Cerebellar cortex (tissue), 1 donor: ENCODE measurements around the gene AAK1.
"Not testable (repeated sequence)": the region's sequence is repeated elsewhere in the genome, so short reads cannot be mapped to it uniquely, and the experiment has no call there.

Source experiments
- DNase-seq: peaks from one replicate; pipeline ENCODE4 v3.0.0-alpha.2; 2015; ENCODE audit warnings: low spot score

The AAK1 gene

DNA sequence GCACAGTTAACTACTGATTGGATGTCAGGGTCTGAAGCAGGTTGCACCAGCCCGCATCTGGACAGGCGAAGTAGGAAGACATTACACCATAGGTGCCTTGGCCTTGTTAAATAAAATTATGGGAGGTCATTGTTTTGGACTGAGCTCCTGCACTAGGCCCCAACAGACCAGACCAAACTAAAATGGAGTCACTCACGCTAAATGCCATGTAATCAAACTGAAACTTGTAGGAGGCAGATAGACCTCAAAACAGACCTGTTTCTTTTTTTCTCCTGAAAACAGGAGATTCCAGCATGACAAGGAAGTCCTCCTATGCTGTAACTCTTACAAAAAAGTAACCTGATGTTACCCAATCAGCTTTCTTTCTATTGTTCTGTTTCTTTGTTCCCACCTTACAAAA is 190.9 kb downstream of the AAK1 start:
- DNase-seq: no peak

DNA sequence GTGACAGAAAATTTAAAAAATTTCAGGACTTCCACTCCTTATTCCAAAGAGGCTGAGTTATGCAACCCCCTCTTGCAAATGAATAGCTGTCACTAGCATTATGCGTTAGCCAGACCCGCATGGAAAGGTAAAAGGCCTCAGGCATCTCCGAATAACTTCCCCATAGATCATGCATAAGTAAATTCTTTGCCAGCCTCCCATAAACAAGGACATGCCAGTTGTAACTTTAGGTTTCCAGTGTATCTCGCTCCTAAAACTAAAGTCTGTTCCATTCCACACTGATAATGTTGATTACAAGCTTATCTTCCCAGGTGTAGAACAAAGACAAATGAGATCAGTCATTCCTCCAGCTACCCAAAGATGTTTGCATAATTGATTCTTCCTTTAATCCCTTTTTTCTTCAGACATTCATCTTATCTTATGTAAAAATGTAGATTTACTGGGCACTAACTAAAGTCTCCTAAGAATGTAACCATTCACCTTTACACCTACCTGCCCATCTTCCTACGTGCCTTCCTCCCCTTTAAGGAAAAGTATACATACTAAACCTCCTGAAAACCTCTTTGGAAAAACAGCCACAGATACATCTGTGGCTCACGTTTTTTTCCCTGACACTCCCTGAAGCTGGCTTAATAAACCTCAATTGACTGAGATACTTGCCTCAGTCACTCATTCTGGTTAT is 192.7 kb downstream of the AAK1 start:
- no peak for DNase-seq

DNA sequence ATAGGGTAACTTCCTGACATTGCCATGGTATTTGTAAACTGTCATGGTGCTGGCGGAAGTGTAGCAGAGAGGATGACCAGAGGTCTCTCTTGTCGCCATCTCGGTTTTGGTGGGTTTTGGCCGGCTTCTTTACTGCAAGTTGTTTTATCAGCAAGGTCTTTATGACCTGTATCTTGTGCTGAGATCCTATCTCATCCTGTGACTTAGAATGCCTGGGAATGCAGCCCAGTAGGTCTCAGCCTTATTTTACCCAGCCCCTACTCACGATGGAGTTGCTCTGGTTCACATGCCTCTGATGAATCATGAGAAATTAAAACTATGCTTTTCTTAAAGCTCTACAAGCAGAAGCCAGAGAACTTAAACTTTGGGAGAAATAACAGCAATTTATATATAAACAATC is 193.6 kb downstream of the AAK1 start:
- no peak for DNase-seq

DNA sequence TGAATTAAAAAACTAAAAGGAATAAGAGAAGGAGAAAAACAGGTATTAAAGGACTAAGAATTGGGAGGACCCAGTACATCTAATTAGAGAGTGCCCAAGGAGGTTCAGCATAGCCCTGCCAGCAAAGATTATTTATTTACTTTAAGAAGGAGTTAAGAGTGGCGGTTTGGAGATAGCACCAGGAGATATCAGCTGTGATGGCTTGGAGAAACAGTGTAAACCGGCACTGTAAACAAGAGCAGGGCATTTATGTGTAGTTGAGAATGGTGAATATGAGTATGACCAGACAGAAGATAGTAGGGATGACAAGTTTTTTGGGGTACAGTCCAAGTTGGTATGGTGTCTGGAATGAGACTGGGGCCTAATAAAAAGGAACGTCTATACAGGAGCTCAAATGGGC is 199.9 kb downstream of the AAK1 start:
- not testable (repeated sequence) for DNase-seq

DNA sequence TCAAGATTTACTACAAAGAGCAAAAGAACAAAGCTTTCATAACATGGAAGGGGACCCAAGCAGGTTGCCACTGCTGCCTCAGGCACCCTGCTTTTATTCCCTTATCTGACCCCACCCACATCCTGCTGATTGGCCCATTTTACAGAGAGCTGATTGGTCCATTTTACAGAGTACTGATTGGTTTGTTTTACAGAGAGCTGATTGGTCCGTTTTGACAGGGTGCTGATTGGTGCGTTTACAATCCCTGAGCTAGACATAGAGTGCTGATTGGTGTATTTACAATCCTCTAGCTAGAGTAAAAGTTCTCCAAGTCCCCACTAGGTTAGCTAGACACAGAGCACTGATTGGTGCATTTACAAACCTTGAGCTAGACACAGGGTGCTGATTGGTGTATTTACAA is 204.0 kb downstream of the AAK1 start:
- DNase-seq: not testable (repeated sequence)

DNA sequence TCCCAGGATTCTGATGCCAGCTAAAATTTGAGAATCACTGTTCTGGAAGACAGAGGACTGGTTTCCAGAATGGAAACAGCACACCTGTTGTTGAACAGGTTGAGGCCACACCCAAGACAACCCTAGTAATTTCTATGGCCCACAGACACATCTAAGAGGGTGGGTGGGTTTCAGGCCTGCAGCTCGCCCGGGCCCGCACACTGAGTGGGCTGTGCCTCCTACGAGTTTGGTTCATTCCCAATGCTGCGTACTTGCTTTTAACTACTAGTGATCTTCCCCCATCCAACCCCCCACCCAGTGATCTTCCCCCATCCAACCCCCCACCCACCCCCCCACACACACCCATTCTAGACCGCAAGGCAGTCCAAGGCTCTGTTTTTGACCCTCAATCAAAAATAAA is 205.0 kb downstream of the AAK1 start:
- DNase-seq: no peak

DNA sequence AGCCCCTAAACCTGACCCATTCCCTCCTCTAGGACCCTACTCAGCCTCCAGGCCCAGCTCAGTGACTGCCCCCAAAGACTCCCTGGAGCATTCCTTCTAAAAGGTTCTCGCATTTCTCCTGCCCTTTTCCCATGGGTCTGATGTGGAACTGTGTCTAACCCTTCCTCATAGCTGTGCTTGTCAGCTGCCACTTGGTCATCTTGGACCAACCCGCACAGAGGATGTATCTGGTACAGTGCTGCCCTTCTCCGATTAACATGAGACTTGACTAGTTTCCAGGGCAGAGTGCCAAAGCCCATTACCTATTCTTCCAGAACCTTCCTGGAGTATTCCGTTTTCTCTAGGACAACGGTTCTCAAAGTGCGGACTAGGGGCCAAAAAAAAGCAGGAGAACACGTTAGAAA is 205.8 kb downstream of the AAK1 start:
- no peak for DNase-seq

DNA sequence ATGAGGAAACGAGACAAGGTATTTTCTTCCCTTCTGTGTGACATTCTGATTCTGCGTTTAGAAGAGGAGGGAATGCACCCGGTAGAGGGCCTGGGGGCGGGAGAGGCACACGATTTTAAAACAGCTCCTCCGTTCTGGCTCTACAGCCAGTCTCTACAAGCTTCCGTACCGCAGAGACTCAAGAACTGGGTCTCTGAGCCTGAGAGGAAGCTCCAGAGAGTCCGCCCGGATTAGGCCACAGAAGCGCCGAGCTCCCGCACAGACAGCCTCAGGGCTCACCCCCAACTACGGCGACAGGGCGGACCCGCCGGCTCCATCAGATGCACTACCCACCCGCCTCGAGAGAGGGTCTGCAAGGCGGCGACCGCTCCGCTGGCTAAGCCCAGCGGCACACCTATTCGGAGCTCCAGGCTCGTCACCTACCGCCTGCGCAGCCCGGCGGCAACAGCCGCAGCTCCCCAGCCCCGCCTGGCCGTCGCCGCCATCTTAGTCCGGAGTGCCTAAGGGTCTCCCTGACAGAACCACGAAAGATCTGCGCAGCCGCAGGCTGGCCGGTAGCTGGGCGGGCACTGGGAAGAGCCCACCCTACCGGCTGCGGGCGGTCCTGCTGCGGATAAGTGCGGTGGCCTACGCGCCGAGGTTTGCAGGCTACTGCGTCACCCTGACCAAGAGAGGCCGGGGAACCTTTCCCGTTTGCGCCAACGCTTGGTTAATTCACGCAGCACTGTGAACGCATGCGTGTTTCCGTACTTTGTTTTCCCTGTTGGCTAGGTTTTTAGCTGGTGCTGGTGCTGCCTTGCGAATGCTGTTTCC is 206.4 kb downstream of the AAK1 start, which contains the start of gene NFU1:
Gene NFU1 (minus strand): TSS at position 498 of the 813 bp plus-strand sequence. CDS start 13 bp downstream, at position 485.
- peak; percentile 98 for DNase-seq

DNA sequence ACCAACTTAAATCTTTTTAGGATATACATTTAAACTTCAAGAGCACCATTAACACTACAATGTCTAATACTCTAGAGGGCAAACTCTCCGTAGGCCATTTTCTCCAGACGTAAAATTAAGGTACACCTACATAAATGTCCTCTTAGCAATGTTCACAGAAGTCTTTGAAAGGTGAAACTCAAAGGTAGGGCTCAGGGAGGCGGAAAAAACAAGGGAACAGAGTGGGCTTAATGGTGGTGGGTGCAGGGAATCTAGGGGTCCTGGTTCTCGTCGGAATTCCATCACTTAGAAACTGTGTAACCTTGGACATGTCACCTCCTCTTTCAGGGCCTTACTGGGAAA is 207.0 kb downstream of the AAK1 start:
- no peak for DNase-seq

DNA sequence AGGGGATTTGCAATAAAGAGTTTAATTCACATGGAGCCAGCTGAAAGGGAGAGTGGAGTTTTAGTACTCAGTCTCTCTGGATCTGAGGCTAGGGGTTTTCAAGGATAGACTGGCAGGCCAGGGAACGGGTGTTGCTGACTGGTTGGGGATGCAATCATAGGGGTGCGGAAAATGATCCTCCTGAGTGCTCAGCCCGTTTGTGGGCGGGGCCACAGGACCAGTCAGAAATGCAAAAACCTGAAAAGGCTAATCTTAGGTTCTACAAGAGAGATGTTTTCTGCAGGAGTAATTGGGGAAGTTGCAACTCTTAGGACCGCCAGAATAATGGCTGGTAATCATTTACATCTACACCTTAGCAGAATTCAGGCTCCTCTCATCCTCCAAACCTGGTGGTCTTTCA is 208.8 kb downstream of the AAK1 start:
- no peak for DNase-seq

DNA sequence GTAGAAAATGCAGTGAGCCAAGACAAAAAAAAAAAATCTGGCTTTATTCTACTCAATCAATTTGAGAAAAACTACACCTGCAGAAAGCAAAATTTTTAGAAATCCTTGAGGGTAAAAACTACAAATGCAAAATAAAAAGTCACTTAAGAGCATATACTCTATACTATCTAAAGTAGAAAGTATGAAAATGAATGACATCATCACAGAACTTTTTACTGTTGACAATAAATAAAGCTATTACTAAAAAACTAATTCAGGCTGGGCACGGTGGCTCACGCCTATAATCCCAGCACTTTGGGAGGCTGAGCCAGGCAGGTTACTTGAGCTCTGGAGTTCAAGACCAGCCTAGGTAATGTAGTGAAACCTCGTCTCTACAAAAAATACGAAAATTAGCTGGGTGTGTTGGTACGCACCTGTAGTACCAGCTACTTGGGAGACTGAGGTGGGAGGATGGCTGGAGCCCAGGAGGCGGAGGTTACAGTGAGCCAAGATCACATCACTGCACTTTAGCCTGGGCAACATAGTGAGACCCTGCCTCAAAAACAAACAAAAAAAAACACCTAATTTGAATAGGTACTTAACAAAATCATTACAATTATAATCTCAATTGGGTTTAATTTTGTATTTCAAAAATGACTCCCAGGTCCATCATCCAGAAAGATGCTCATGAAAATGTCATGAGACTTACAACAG is 213.9 kb downstream of the AAK1 start:
- DNase-seq: no peak

DNA sequence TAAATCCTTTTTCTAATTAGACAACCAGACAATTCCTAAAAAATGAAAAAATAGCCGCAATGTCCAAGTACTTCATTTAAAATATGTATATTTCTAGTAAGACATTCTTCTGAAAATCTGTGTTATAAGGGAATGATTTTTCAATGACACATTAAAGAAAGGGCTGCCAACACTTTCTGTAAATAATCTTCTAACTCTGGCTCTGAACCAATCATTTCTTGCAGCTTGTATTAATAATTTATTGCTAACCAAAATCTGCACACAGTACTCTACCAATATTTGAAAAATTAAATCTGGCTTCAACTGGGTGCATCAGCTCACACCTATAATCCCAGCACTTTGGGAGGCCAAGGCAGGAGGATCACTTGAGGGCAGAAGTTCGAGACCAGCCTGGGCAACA is 214.6 kb downstream of the AAK1 start:
- no peak for DNase-seq

DNA sequence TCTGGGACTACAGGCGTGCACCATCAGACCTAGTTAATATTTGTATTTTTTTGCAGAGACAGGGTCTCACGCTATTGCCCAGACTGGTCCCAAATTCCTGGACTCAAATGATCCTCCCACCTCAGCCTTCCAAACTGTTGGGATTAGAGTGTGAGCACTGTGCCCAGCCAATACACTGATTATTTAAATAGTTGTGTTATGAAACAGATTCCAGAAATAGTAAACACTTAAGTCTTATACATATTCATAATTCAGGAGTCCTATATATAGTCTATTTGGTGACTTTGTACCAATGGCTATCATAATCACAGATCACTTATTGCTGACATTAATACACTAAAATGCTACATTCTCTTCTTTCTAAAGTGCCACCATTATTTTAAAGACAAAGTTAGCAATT is 219.1 kb downstream of the AAK1 start:
- DNase-seq: no peak

DNA sequence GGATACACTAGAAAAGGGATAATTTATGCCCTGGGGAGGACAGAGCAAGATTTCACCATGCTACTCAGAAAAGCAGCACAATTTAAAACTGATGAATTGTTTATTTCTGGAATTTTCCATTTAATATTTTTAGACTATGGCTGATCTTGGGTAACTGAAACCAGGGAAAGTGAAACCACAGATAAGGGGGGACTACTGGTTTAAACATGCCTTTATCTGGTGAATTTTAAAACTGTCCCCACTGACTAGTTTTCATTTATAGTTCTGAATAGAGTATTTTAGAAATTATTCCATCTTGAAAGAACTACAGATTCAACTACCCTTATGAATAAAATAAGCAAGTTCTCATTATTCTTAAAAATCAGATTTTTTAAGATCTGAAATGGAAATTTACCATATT is 221.3 kb downstream of the AAK1 start:
- no peak for DNase-seq

DNA sequence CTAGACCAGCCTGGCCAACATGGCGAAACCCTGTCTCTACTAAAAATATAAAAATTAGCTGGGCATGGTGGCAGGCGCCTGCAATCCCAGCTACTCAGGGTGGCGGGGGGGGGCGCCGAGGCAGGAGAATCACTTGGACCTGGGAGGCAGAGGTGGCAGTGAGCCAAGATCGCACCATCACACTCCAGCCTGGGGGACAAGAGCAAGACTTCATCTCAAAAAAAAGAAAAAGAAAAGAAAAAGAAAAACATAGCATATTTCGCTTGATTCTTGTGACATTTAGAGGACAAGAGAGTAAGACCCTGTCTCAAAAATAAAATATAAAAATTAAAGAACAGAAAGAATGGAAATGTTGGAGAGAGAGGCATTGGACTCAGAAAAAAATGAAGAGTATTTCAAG is 224.4 kb downstream of the AAK1 start:
- not testable (repeated sequence) for DNase-seq

DNA sequence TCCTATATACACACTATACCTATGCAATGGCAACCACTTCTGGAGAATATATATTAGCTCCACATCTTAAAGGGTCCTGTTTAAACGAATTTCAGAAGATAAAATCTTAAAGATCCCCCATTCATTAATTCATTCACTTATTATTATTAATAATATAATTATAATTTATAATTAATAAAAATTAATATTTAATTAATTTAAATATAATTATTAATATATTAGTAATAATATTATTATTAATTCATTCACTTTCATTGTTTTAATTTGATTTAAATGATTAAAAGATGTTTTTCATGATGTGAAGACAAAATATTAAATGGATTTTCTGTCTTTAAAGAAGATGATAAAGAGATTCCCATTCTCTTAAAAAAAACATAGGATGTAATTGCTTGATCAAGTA is 227.4 kb downstream of the AAK1 start:
- no peak for DNase-seq
